Measurements from ENCODE around the gene HERPUD2. TPM values are rescaled to one million over a fixed set of nuclear protein-coding genes. Genes with fewer than 3 reads are reported as not detected.
A peak's percentile ranks its signal among the peaks of the same experiment; 100 is the strongest.

The HERPUD2 gene
- total RNA-seq, 1 experiment from 2014 or later = 36.4 TPM

GRCh38 chr7:35599061-35599460 lies 95.9 kb downstream of the HERPUD2 start:
- DNase-seq (ENCODE audit: low read depth, low spot score) (no peak), ATAC-seq (no peak)
- BruUV-seq (replicated peaks) = no TSS peak
- no peaks in the 10 kb centered on the region for H3K4me1 ChIP-seq (ENCODE audit: control insufficient read depth, insufficient read depth, low read length)
- intact Hi-C loops (cut with micrococcal nuclease; ENCODE audit: unreplicated experiment) (no loop called here), in situ Hi-C loops (cut with HindIII; ENCODE audit: low pct_unique_long_range_greater_than_20kb, low sequenced_read_pairs) (no loop called here)
- no peak for TF ChIP-seq TCF7L2 (IDR thresholded peaks at IDR 0.05; ENCODE audit: low read depth, low read length)
- TF ChIP-seq SIN3A (IDR thresholded peaks at IDR 0.05; ENCODE audit: borderline replicate concordance, insufficient read depth, low read depth, low read length) = no peak
- TF ChIP-seq REST (IDR thresholded peaks at IDR 0.05; ENCODE audit: insufficient read depth in 1 of 2, low read depth in 2 of 2, low read length in 1 of 2) = no peak
- TF ChIP-seq POLR2AphosphoS5 (IDR thresholded peaks at IDR 0.05; ENCODE audit: low read depth, low read length) = no peak
- no peak for TF ChIP-seq CTCF (IDR thresholded peaks at IDR 0.05)
- no peak overlapping the region for H3K27ac ChIP-seq (ENCODE audit: low read length)
- H3K9me3 ChIP-seq (ENCODE audit: control insufficient read depth, insufficient read depth, low read depth, low read length) = no peaks in the 10 kb centered on the region
- H3K27me3 ChIP-seq (ENCODE audit: control insufficient read depth, insufficient read depth, low read length) = no peaks in the 10 kb centered on the region
- no peak overlapping the region for H3K4me3 ChIP-seq (ENCODE audit: low read depth in 2 of 2, low read length in 2 of 2)
- H3K36me3 ChIP-seq (ENCODE audit: control insufficient read depth, insufficient read depth, low read length) = no peaks in the 10 kb centered on the region
- ChIA-PET POLR2A (no interaction called here), CTCF (no interaction called here)

- H3K4me3 ChIP-seq (ENCODE audit: low read depth in 2 of 2, low read length in 2 of 2) = no peak overlapping the region
- H3K36me3 ChIP-seq (ENCODE audit: control insufficient read depth, insufficient read depth, low read length) = no peaks in the 10 kb centered on the region
- BruUV-seq (replicated peaks) = no TSS peak
- no peak for ATAC-seq
- H3K27me3 ChIP-seq (ENCODE audit: control insufficient read depth, insufficient read depth, low read length) = no peaks in the 10 kb centered on the region
- DNase-seq (ENCODE audit: low read depth, low spot score) = no peak
- no peak overlapping the region for H3K27ac ChIP-seq (ENCODE audit: low read length)
- no peak for TF ChIP-seq TCF7L2 (IDR thresholded peaks at IDR 0.05; ENCODE audit: low read depth, low read length)
- in situ Hi-C loops (cut with HindIII; ENCODE audit: low pct_unique_long_range_greater_than_20kb, low sequenced_read_pairs) = no loop called here
- intact Hi-C loops (cut with micrococcal nuclease; ENCODE audit: unreplicated experiment) = no loop called here
- ChIA-PET CTCF (interaction anchor here (0.8 kb wide), 1 partner anchor 204 kb away, joined by 3 read pairs; no protein-coding TSS in a partner anchor), POLR2A (no interaction called here)
- no peaks in the 10 kb centered on the region for H3K9me3 ChIP-seq (ENCODE audit: control insufficient read depth, insufficient read depth, low read depth, low read length)
- no peaks in the 10 kb centered on the region for H3K4me1 ChIP-seq (ENCODE audit: control insufficient read depth, insufficient read depth, low read length)
These were observed 98.9 kb downstream of the HERPUD2 start for GRCh38 chr7:35596061-35596460.

GRCh38 chr7:35593899-35594298 lies 101.0 kb downstream of the HERPUD2 start:
- no peaks in the 10 kb centered on the region for H3K9me3 ChIP-seq (ENCODE audit: control insufficient read depth, insufficient read depth, low read depth, low read length)
- H3K4me3 ChIP-seq (ENCODE audit: low read depth in 2 of 2, low read length in 2 of 2) = no peak overlapping the region
- H3K36me3 ChIP-seq (ENCODE audit: control insufficient read depth, insufficient read depth, low read length) = no peaks in the 10 kb centered on the region
- intact Hi-C loops (cut with micrococcal nuclease; ENCODE audit: unreplicated experiment) = no loop called here
- ChIA-PET POLR2A (no interaction called here), CTCF (no interaction called here)
- H3K27ac ChIP-seq (ENCODE audit: low read length) = no peak overlapping the region
- no TSS peak for BruUV-seq (replicated peaks)
- ATAC-seq = no peak
- no peak for DNase-seq (ENCODE audit: low read depth, low spot score)
- TF ChIP-seq SIN3A (IDR thresholded peaks at IDR 0.05; ENCODE audit: borderline replicate concordance, insufficient read depth, low read depth, low read length) = no peak
- no peak for TF ChIP-seq POLR2AphosphoS5 (IDR thresholded peaks at IDR 0.05; ENCODE audit: low read depth, low read length)
- TF ChIP-seq TCF7L2 (IDR thresholded peaks at IDR 0.05; ENCODE audit: low read depth, low read length) = no peak
- peak; percentile 75 for TF ChIP-seq CTCF (IDR thresholded peaks at IDR 0.05)
- no peak for TF ChIP-seq REST (IDR thresholded peaks at IDR 0.05; ENCODE audit: insufficient read depth in 1 of 2, low read depth in 2 of 2, low read length in 1 of 2)
- H3K27me3 ChIP-seq (ENCODE audit: control insufficient read depth, insufficient read depth, low read length) = peaks cover 12% of the 10 kb centered on the region
- H3K4me1 ChIP-seq (ENCODE audit: control insufficient read depth, insufficient read depth, low read length) = no peaks in the 10 kb centered on the region
- in situ Hi-C loops (cut with HindIII; ENCODE audit: low pct_unique_long_range_greater_than_20kb, low sequenced_read_pairs) = no loop called here

All from Panc1 (cell line).